ENCODE results near the gene VPS37C.

GRCh38 chr11:61194169-61194671 lies 33.0 kb upstream of the VPS37C start:
- TF ChIP-seq POLR2A (IDR thresholded peaks at IDR 0.05) (no peak), CTCF (IDR thresholded peaks at IDR 0.05) (no peak)

Data from esophagus squamous epithelium (tissue), 4 donors.